ENCODE measurements around the gene PCDHGB3.
"Not testable (repeated sequence)": the region's sequence is repeated elsewhere in the genome, so short reads cannot be mapped to it uniquely, and the experiment has no call there.

PCDHGB3 gene

DNA sequence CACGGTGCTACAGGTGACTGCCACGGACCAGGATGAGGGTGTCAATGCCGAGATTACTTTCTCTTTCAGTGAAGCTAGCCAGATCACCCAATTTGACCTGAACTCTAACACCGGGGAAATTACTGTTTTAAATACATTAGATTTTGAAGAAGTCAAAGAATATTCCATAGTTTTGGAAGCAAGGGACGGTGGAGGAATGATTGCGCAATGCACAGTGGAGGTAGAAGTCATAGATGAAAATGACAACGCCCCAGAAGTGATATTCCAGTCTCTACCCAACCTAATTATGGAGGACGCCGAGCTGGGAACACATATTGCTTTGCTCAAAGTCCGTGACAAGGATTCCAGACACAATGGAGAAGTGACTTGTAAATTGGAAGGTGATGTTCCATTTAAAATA lies 18.6 kb downstream of the PCDHGB3 start:
- Histone ChIP-seq H3K27ac (no peak overlapping the region), H3K4me3 (peak overlapping the region; percentile 48)
- TF ChIP-seq, protein P1, sequence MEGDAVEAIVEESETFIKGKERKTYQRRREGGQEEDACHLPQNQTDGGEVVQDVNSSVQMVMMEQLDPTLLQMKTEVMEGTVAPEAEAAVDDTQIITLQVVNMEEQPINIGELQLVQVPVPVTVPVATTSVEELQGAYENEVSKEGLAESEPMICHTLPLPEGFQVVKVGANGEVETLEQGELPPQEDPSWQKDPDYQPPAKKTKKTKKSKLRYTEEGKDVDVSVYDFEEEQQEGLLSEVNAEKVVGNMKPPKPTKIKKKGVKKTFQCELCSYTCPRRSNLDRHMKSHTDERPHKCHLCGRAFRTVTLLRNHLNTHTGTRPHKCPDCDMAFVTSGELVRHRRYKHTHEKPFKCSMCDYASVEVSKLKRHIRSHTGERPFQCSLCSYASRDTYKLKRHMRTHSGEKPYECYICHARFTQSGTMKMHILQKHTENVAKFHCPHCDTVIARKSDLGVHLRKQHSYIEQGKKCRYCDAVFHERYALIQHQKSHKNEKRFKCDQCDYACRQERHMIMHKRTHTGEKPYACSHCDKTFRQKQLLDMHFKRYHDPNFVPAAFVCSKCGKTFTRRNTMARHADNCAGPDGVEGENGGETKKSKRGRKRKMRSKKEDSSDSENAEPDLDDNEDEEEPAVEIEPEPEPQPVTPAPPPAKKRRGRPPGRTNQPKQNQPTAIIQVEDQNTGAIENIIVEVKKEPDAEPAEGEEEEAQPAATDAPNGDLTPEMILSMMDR (IDR thresholded peaks at IDR 0.05) = no peak
- no peak for DNase-seq (ENCODE audit: low spot score)

DNA sequence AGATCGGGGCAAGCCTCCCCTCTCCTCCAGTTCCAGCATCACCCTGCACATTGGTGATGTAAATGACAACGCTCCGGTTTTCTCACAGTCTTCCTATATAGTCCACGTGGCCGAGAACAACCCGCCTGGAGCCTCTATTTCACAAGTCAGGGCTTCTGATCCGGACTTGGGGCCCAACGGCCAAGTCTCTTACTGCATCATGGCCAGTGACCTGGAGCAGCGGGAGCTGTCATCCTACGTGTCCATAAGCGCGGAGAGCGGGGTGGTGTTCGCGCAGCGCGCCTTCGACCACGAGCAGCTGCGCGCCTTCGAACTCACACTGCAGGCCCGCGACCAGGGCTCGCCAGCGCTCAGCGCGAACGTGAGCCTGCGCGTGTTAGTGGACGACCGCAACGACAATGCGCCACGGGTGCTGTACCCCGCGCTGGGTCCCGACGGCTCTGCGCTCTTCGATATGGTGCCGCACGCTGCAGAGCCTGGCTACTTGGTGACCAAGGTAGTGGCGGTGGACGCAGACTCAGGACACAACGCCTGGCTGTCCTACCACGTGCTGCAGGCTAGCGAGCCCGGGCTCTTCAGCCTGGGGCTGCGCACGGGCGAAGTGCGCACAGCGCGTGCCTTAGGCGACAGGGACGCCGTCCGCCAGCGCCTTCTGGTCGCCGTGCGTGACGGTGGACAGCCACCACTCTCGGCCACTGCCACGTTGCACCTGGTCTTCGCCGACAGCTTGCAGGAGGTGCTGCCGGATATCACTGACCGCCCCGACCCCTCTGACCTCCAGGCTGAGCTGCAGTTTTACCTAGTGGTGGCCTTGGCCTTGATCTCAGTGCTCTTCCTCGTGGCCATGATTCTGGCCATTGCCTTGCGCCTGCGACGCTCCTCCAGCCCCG lies 19.4 kb downstream of the PCDHGB3 start:
- TF ChIP-seq, protein P1 (IDR thresholded peaks at IDR 0.05) = no peak
- DNase-seq (ENCODE audit: low spot score) = no peak
- no peak overlapping the region for H3K27ac ChIP-seq
- H3K4me3 ChIP-seq = peak overlapping the region; percentile 43

DNA sequence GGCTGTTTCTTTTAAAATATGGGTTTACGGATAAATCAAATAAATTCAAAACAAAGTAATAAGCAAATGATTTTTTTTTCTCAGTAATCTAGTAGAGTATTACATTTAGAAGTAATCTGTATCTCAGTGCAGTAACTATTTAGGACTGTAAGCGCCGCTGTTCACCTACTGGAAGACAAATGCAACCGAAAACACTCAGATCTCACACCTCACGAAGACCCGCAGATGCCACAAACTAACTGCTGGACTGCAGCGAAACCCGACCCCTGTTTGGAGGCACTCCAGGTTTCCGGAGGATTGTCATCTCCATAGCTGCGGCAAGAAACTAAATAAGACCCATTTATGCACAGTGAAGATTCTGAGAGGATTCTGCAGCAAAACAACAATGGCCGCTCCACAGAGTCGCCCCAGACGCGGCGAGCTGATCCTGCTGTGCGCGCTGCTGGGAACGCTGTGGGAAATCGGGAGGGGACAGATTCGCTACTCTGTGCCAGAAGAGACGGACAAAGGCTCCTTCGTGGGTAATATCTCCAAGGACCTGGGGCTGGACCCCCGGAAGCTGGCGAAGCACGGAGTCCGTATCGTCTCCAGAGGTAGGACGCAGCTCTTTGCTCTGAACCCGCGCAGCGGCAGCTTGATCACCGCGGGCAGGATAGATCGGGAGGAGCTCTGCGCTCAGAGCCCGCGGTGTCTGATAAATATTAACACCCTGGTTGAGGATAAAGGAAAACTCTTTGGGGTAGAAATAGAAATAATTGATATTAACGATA lies 22.6 kb downstream of the PCDHGB3 start, which contains the start of gene PCDHGA8:
Gene PCDHGA8, plus strand, starts transcription at position 205 of the 770 bp plus-strand sequence. Its CDS starts 181 bp downstream, at position 386.
- DNase-seq (ENCODE audit: low spot score) = no peak
- Histone ChIP-seq H3K27ac (no peak within 1 kb of the TSS), H3K4me3 (peak within 1 kb of the TSS; percentile 25)

DNA sequence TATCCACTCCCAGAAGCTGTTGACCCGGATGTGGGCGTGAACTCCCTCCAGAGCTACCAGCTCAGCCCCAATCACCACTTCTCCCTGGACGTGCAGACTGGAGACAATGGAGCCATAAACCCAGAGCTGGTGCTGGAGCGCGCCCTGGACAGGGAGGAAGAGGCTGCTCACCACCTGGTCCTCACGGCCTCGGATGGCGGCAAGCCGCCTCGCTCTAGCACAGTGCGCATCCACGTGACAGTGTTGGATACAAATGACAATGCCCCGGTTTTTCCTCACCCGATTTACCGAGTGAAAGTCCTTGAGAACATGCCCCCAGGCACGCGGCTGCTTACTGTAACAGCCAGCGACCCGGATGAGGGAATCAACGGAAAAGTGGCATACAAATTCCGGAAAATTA lies 23.2 kb downstream of the PCDHGB3 start:
- TF ChIP-seq, protein P1 (IDR thresholded peaks at IDR 0.05) = no peak
- peak overlapping the region; percentile 25 for H3K4me3 ChIP-seq
- no peak overlapping the region for H3K27ac ChIP-seq

More for the DNA sequence above, 22.6 kb downstream of the PCDHGB3 start, which contains the start of gene PCDHGA8:
- TF ChIP-seq, protein P1 (IDR thresholded peaks at IDR 0.05) = no peak

DNA sequence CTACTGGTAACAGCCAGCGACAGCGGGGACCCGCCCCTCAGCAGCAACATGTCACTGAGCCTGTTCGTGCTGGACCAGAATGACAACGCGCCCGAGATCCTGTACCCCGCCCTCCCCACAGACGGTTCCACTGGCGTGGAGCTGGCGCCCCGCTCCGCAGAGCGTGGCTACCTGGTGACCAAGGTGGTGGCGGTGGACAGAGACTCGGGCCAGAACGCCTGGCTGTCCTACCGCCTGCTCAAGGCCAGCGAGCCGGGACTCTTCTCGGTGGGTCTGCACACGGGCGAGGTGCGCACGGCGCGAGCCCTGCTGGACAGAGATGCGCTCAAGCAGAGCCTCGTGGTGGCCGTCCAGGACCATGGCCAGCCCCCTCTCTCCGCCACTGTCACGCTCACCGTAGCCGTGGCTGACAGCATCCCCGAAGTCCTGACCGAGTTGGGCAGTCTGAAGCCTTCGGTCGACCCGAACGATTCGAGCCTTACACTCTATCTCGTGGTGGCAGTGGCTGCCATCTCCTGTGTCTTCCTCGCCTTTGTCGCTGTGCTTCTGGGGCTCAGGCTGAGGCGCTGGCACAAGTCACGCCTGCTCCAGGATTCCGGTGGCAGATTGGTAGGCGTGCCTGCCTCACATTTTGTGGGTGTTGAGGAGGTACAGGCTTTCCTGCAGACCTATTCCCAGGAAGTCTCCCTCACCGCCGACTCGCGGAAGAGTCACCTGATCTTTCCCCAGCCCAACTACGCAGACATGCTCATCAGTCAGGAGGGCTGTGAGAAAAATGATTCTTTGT lies 24.6 kb downstream of the PCDHGB3 start:
- DNase-seq (ENCODE audit: low spot score); H3K27ac ChIP-seq; H3K4me3 ChIP-seq: not testable (repeated sequence)

More for the DNA sequence above, 23.2 kb downstream of the PCDHGB3 start:
- no peak for DNase-seq (ENCODE audit: low spot score)

DNA sequence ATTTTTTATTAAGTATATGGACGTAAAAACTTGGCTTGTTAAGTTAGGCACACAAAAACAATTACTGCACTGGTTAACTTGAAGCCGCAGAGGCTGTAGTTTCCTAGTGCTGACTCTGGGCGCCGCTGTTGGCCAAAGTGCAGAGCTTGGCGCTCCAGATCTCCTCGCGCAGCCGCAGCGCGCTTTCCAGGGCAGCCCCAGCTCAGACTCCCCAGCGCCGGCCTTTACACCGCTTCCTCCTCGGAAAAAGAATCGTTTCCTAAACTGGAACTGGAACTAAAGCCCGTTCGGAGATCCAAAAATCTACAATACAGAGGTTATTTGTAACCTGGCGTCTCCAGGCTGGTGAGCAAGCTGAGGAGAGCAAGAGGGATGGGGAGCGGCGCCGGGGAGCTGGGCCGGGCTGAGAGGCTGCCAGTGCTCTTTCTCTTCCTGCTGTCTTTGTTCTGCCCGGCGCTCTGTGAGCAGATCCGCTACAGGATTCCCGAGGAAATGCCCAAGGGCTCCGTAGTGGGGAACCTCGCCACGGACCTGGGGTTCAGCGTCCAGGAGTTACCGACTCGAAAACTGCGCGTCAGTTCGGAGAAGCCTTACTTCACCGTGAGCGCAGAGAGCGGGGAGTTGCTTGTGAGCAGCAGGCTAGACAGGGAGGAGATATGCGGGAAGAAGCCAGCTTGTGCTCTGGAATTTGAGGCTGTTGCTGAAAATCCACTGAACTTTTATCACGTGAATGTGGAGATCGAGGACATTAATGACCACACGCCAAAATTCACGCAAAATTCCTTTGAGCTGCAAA lies 27.9 kb downstream of the PCDHGB3 start, which contains the start of gene PCDHGB5:
Gene PCDHGB5, plus strand, starts transcription at position 192 of the 796 bp plus-strand sequence. Its CDS starts 181 bp downstream, at position 373.
- peak within 1 kb of the TSS; percentile 59 for H3K4me3 ChIP-seq
- DNase-seq (ENCODE audit: low spot score); H3K27ac ChIP-seq: not testable (repeated sequence)

DNA sequence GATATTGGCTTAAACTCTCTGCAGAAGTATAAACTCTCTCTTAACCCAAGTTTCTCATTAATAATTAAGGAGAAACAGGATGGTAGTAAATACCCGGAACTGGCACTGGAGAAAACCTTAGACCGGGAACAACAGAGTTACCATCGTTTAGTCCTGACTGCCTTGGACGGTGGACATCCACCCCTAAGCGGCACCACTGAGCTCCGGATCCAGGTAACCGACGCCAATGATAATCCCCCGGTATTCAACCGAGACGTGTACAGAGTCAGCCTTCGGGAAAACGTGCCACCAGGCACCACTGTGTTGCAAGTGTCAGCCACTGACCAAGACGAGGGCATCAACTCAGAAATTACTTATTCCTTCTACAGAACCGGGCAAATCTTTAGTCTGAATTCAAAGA lies 28.6 kb downstream of the PCDHGB3 start:
- peak overlapping the region; percentile 53 for H3K4me3 ChIP-seq
- H3K27ac ChIP-seq = no peak overlapping the region
- DNase-seq (ENCODE audit: low spot score) = no peak
- TF ChIP-seq, protein P1 (IDR thresholded peaks at IDR 0.05) = no peak

Measured in coronary artery (tissue), 2 donors.